Neuronal stem cell (in vitro differentiated cells): Measurements from ENCODE around the gene WASL.

Experiments used
- DNase-seq: peaks from one replicate; pipeline ENCODE4 v3.0.0-alpha.2; 2013; ENCODE audit warnings: low spot score
- H2AFZ ChIP-seq: one replicate; pipeline ENCODE4 v1.6.1; 2013; ENCODE audit warnings: mild to moderate bottlenecking, low read length, inconsistent platforms
- H2AK5ac ChIP-seq: 2 replicates; pipeline ENCODE4 v1.6.1; 2013; ENCODE audit warnings: low read depth, mild to moderate bottlenecking, inconsistent platforms, low read length, moderate library complexity, mixed read lengths
- H2BK120ac ChIP-seq: 2 replicates; pipeline ENCODE4 v1.6.1; 2013; ENCODE audit warnings: low read depth, mild to moderate bottlenecking, inconsistent platforms, low read length, moderate library complexity, mixed read lengths
- H2BK12ac ChIP-seq: one replicate; pipeline ENCODE4 v1.6.1; 2013; ENCODE audit warnings: low read length, inconsistent platforms
- H2BK15ac ChIP-seq: 2 replicates; pipeline ENCODE4 v1.6.1; 2013; ENCODE audit warnings: mild to moderate bottlenecking, low read length, inconsistent platforms, mixed read lengths
- H2BK5ac ChIP-seq: one replicate; pipeline ENCODE4 v1.6.1; 2013; ENCODE audit warnings: inconsistent platforms, mild to moderate bottlenecking, low read length, moderate library complexity
- H3K14ac ChIP-seq: one replicate; pipeline ENCODE4 v1.6.1; 2013; ENCODE audit warnings: low read length, inconsistent platforms
- H3K18ac ChIP-seq: 2 replicates; pipeline ENCODE4 v1.6.1; 2013; ENCODE audit warnings: low read length, inconsistent platforms
- H3K23ac ChIP-seq: 2 replicates; pipeline ENCODE4 v1.6.1; 2013; ENCODE audit warnings: low read depth, mild to moderate bottlenecking, mixed read lengths, low read length, inconsistent platforms; ENCODE audit not compliant: poor library complexity
- H3K27ac ChIP-seq: replicated peaks from 3 replicates; pipeline ENCODE4 v1.5.1; 2013; ENCODE audit warnings: low read length, inconsistent platforms
- H3K27me3 ChIP-seq, 3 experiments: 2 replicates each; pipeline ENCODE4 v1.6.1; 2013; ENCODE audit warnings: low read length in 3 of 3, mild to moderate bottlenecking in 2 of 3, inconsistent platforms in 1 of 3, low read depth in 1 of 3, mixed read lengths in 1 of 3, moderate library complexity in 1 of 3; ENCODE audit not compliant: control insufficient read depth in 3 of 3, insufficient read depth in 3 of 3
- H3K36me3 ChIP-seq, 2 donors: replicated peaks in 1 of 2; 2 replicates each; pipeline ENCODE4 v1.6.1; 2013; ENCODE audit warnings: low read length in 2 of 2; ENCODE audit not compliant: control insufficient read depth in 2 of 2, insufficient read depth in 2 of 2
- H3K4ac ChIP-seq: 2 replicates; pipeline ENCODE4 v1.6.1; 2013; ENCODE audit warnings: inconsistent platforms, mild to moderate bottlenecking, low read length, moderate library complexity
- H3K4me1 ChIP-seq, 2 donors: 1 replicate in 1 of 2; 2 replicates in 1 of 2; pipeline ENCODE4 v1.6.1; 2013; ENCODE audit warnings: low read length in 2 of 2, low read depth in 1 of 2; ENCODE audit not compliant: control insufficient read depth in 2 of 2, insufficient read depth in 1 of 2
- H3K4me2 ChIP-seq: one replicate; pipeline ENCODE4 v1.6.1; 2013; ENCODE audit warnings: mild to moderate bottlenecking, low read length, inconsistent platforms; ENCODE audit not compliant: insufficient read depth, poor library complexity, severe bottlenecking
- H3K4me3 ChIP-seq, 2 donors: 2 replicates each; pipeline ENCODE4 v1.5.1; 2013; ENCODE audit warnings: low read length in 2 of 2, mild to moderate bottlenecking in 2 of 2, inconsistent platforms in 1 of 2, moderate library complexity in 1 of 2
- H3K79me1 ChIP-seq: one replicate; pipeline ENCODE4 v1.6.1; 2013; ENCODE audit warnings: low read depth, mild to moderate bottlenecking, inconsistent platforms, low read length, moderate library complexity
- H3K9ac ChIP-seq: one replicate; pipeline ENCODE4 v1.6.1; 2013; ENCODE audit warnings: mild to moderate bottlenecking, low read depth, low read length, inconsistent platforms; ENCODE audit not compliant: poor library complexity
- H3K9me3 ChIP-seq, 2 donors: replicated peaks in 1 of 2; 2 replicates each; pipeline versions ENCODE3 to v1.6.1; 2013; ENCODE audit warnings: low read length in 2 of 2, mild to moderate bottlenecking in 2 of 2, inconsistent platforms in 1 of 2, low read depth in 1 of 2, mixed read lengths in 1 of 2, moderate library complexity in 1 of 2; ENCODE audit not compliant: control insufficient read depth in 2 of 2, insufficient read depth in 1 of 2
- H4K8ac ChIP-seq: one replicate; pipeline ENCODE4 v1.6.1; 2013; ENCODE audit warnings: low read depth, mild to moderate bottlenecking, inconsistent platforms, low read length, moderate library complexity
- H4K91ac ChIP-seq: one replicate; pipeline ENCODE4 v1.6.1; 2013; ENCODE audit warnings: low read length, low read depth, mild to moderate bottlenecking, inconsistent platforms; ENCODE audit not compliant: poor library complexity
- WGBS, 2 donors: extraction: QIAGEN DNeasy Blood & Tissue Kit; methylation state at CpG; one replicate each; pipeline ENCODE4 v1.1.7; 2013; ENCODE audit warnings: missing lambda C conversion rate in 2 of 2, mixed read lengths in 1 of 2; ENCODE audit not compliant: insufficient read length in 2 of 2, insufficient replicate concordance in 1 of 2; ENCODE audit errors: extremely low coverage in 2 of 2; 5-methylcytosine and 5-hydroxymethylcytosine counted together

WASL gene

GRCh38 chr7:123657304-123657685 lies 91.5 kb downstream of the WASL start:
- no peak overlapping the region for H2BK120ac ChIP-seq
- no peak overlapping the region for H2BK15ac ChIP-seq
- H3K36me3 ChIP-seq, result no peaks in the 10 kb centered on the region
- H3K23ac ChIP-seq, result no peak overlapping the region
- no peak overlapping the region for H3K14ac ChIP-seq
- no peak overlapping the region for H4K8ac ChIP-seq
- H3K4me3 ChIP-seq, result no peak overlapping the region
- no peak overlapping the region for H2BK12ac ChIP-seq
- no CpG with 5 or more reads among the region's 1 CpG for WGBS, 2 donors
- no peaks in the 10 kb centered on the region for H3K9me3 ChIP-seq
- no peak overlapping the region for H3K9ac ChIP-seq
- DNase-seq, result no peak
- H3K4me1 ChIP-seq, result peaks cover 3 to 4% of the 10 kb centered on the region in 2 donors
- H2AFZ ChIP-seq, result no peak overlapping the region
- H3K4me2 ChIP-seq, result no peak overlapping the region
- no peak overlapping the region for H3K18ac ChIP-seq
- H2AK5ac ChIP-seq, result no peak overlapping the region
- no peak overlapping the region for H3K27ac ChIP-seq
- H2BK5ac ChIP-seq, result no peak overlapping the region
- H4K91ac ChIP-seq, result no peak overlapping the region
- H3K79me1 ChIP-seq, result no peaks in the 10 kb centered on the region
- peaks cover 0 to 4% (median 0%) of the 10 kb centered on the region in 3 experiments for H3K27me3 ChIP-seq
- H3K4ac ChIP-seq, result no peak overlapping the region

DNA sequence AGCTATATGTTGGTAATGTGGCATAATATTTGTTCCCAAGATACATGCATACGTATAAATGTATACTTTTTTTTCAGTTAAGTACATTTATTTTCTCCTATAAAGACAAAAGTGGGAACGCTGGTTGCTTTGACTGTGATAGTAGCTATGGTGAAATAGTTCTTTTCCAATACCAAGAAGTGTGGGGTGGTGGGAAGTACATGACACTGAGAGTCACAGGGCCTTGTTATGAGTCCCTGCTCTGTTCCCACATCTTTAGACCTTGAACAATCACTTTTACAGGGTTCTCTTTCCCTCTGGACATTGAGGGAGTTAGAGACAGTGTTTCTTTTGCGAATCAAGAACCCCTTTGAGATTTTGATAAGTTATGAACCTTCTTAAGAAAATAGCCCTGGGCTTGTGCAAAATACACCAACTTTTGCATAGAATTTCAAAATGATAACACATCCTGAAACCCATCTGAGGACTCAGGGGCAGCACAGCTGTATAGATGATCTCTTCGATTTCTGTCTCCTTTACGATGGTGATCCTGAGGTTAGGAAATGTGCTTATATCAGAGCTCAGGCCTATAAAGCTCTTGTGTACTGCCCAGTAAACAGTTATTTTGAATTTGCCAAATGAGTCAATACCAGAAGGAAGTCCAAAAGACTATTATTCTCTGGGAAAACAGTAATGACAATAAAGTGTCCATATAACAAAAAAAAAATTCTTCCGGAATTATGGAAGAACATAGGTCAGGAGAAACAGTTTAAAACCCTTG lies 92.1 kb downstream of the WASL start:
- Histone ChIP-seq H3K18ac (no peak overlapping the region), H3K9me3 (no peaks in the 10 kb centered on the region), H2BK5ac (no peak overlapping the region), H2BK15ac (no peak overlapping the region), H3K27ac (no peak overlapping the region), H3K23ac (no peak overlapping the region), H4K91ac (no peak overlapping the region), H3K4ac (no peak overlapping the region), H4K8ac (no peak overlapping the region), H2BK12ac (no peak overlapping the region), H3K79me1 (no peaks in the 10 kb centered on the region), H3K4me1 (peaks cover 3 to 4% of the 10 kb centered on the region in 2 donors), H3K9ac (no peak overlapping the region), H2AK5ac (no peak overlapping the region), H3K14ac (no peak overlapping the region), H2AFZ (no peak overlapping the region), H3K36me3 (no peaks in the 10 kb centered on the region), H3K27me3 (peaks cover 0 to 4% (median 0%) of the 10 kb centered on the region in 3 experiments), H2BK120ac (no peak overlapping the region), H3K4me2 (no peak overlapping the region), H3K4me3 (no peak overlapping the region)
- WGBS, 2 donors, result no CpG with 5 or more reads among the region's 6 CpGs
- no peak for DNase-seq

DNA sequence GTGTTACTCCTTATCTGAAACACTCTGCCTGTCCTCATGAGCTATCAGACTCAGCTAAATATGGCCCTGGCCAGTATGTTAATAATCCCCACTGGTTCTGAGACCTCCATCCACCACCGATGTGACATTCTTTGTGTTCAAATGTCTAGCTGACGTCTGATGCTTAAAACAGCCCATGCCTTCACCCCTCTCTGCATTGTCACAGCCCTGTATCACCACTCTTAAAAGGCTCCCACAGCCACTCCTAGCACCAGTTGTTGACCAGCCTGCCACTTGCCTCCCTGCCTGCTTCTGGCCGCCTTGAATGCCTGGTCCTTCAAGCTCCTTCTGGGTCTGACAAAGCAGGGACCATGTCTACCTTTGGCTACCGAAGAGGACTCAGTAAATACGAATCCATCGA lies 93.2 kb downstream of the WASL start, which contains the start of gene LMOD2:
Gene LMOD2 (plus strand): TSS at position 253 of the 400 bp plus-strand sequence. CDS start 98 bp downstream, at position 351.
- no peak within 1 kb of the TSS for H3K23ac ChIP-seq
- no peak within 1 kb of the TSS for H4K8ac ChIP-seq
- H3K9me3 ChIP-seq, result no peaks in the 10 kb centered on the region
- DNase-seq, result no peak
- H3K27ac ChIP-seq, result no peak within 1 kb of the TSS
- H3K79me1 ChIP-seq, result no peaks in the 10 kb centered on the region
- no peak within 1 kb of the TSS for H2BK12ac ChIP-seq
- no peak within 1 kb of the TSS for H3K4me2 ChIP-seq
- H2AFZ ChIP-seq, result no peak within 1 kb of the TSS
- peaks cover 0 to 4% (median 0%) of the 10 kb centered on the region in 3 experiments for H3K27me3 ChIP-seq
- H2BK120ac ChIP-seq, result no peak within 1 kb of the TSS
- H2BK5ac ChIP-seq, result no peak within 1 kb of the TSS
- H4K91ac ChIP-seq, result no peak within 1 kb of the TSS
- WGBS, 2 donors, result no CpG with 5 or more reads among the region's 6 CpGs
- H2AK5ac ChIP-seq, result no peak within 1 kb of the TSS
- no peak within 1 kb of the TSS for H3K9ac ChIP-seq
- H3K4me3 ChIP-seq, result no peak within 1 kb of the TSS
- H2BK15ac ChIP-seq, result no peak within 1 kb of the TSS
- no peak within 1 kb of the TSS for H3K14ac ChIP-seq
- no peak within 1 kb of the TSS for H3K18ac ChIP-seq
- peaks cover 1 to 3% of the 10 kb centered on the region in 2 donors for H3K4me1 ChIP-seq
- no peak within 1 kb of the TSS for H3K4ac ChIP-seq
- no peaks in the 10 kb centered on the region for H3K36me3 ChIP-seq

DNA sequence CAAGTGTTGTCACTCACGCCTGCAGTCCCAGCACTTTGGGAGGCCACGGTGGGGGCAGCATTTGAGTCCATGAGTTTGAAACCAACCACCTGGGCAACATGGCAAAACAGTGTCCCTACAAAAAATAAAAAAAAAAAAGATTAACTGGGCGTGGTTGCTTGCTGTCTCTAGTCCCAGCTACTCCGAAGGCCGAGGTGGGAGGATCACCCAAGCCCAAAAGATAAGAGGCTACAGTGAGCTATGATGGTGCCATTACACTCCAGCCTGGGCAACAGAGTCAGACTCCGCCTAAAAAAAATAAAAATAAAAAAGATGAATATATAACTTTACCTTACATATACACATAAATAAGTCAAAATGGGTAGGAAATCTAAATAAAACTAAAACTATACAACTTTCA lies 95.6 kb downstream of the WASL start:
- Histone ChIP-seq H3K36me3 (no peaks in the 10 kb centered on the region), H3K27ac (no peak overlapping the region), H3K4ac (no peak overlapping the region), H3K4me1 (no peaks in the 10 kb centered on the region), H3K23ac (no peak overlapping the region), H3K14ac (no peak overlapping the region), H2BK15ac (no peak overlapping the region), H2BK12ac (no peak overlapping the region), H3K9ac (no peak overlapping the region), H4K8ac (no peak overlapping the region), H2BK5ac (no peak overlapping the region), H2AFZ (no peak overlapping the region), H3K4me3 (no peak overlapping the region), H2BK120ac (no peak overlapping the region), H3K18ac (no peak overlapping the region), H3K9me3 (no peaks in the 10 kb centered on the region), H2AK5ac (no peak overlapping the region), H3K27me3 (peaks cover 0 to 2% (median 0%) of the 10 kb centered on the region in 3 experiments), H3K79me1 (no peaks in the 10 kb centered on the region), H3K4me2 (no peak overlapping the region), H4K91ac (no peak overlapping the region)
- WGBS, 2 donors, result no CpG with 5 or more reads among the region's 6 CpGs
- no peak for DNase-seq
